ENCODE results near the gene EXOC3L1. TPM values are rescaled to one million over a fixed set of nuclear protein-coding genes. Genes with fewer than 3 reads are reported as not detected.

EXOC3L1 gene
- total and polyA plus RNA-seq, 2 of the 13 experiments (the other 11 are each of a cell fraction or from before 2014, with no cell fraction given), result 0.12 TPM; not detected in 1

DNA sequence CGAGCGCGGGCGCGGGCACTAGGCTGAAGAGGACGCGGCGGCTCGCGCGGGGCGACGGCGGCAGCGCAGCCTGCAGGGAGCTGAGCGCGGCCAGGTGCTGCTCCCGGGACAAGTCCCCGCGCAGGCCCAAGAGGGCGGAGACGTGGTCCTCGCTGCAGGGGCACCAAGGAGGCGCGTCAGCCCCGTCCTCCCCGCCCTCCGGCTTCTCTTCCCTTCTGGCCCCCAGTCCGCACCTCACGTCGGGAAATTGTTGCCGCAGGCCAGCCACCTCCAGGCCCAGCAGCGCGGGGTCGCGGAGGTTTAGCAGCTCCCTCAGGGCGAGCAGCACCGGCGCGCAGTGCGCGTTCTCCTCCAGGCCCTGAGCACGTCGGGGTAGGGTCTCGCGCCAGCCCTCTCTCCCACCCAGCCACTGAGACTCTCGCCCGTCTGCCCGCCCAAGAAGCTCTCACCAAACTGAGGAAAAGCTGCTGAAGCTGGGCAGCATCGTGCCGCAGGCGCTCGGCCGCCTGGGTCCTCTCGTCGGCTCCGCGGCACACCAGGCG lies 5.4 kb downstream of the EXOC3L1 start (continued):
- TF ChIP-seq ZFY (CRISPR knock-in tag; IDR thresholded peaks at IDR 0.05) (no peak), ASH2L (IDR thresholded peaks at IDR 0.05; ENCODE audit: insufficient read length, low read depth, low read length) (no peak), ZBTB8A (CRISPR knock-in tag; IDR thresholded peaks at IDR 0.05; ENCODE audit: borderline replicate concordance, low read depth) (no peak), HOXA9 (CRISPR knock-in tag; IDR thresholded peaks at IDR 0.05; ENCODE audit: borderline replicate concordance) (peak; percentile 14; the same call in 1 of the 2 replicates), ZNF446 (CRISPR knock-in tag; IDR thresholded peaks at IDR 0.05) (peak; percentile 97), ZNF629 (CRISPR knock-in tag; conservative IDR thresholded peaks at IDR 0.05) (0 out of 2 replicates have a peak, but pooled peaks have one; percentile 3), ZSCAN21 (CRISPR knock-in tag; IDR thresholded peaks at IDR 0.05; ENCODE audit: borderline replicate concordance) (peak; percentile 12), ZNF841 (CRISPR knock-in tag; IDR thresholded peaks at IDR 0.05; ENCODE audit: borderline replicate concordance) (no peak), ZNF563 (CRISPR knock-in tag; IDR thresholded peaks at IDR 0.05) (peak; percentile 32; the same call in 1 of the 2 replicates), FOXP1 (IDR thresholded peaks at IDR 0.05) (no peak), FOXP1 (CRISPR knock-in tag; IDR thresholded peaks at IDR 0.05) (no peak), CENPX (CRISPR knock-in tag; IDR thresholded peaks at IDR 0.05) (no peak), ETV6 (CRISPR knock-in tag; conservative IDR thresholded peaks at IDR 0.05) (no peak), ZBTB34 (CRISPR knock-in tag; IDR thresholded peaks at IDR 0.05) (no peak), ZNF724P (CRISPR knock-in tag; IDR thresholded peaks at IDR 0.05; ENCODE audit: borderline replicate concordance) (peak; percentile 44; the same call in 1 of the 2 replicates), ZBTB7B (CRISPR knock-in tag; IDR thresholded peaks at IDR 0.05) (no peak)
- TF ChIP-seq, protein P1, sequence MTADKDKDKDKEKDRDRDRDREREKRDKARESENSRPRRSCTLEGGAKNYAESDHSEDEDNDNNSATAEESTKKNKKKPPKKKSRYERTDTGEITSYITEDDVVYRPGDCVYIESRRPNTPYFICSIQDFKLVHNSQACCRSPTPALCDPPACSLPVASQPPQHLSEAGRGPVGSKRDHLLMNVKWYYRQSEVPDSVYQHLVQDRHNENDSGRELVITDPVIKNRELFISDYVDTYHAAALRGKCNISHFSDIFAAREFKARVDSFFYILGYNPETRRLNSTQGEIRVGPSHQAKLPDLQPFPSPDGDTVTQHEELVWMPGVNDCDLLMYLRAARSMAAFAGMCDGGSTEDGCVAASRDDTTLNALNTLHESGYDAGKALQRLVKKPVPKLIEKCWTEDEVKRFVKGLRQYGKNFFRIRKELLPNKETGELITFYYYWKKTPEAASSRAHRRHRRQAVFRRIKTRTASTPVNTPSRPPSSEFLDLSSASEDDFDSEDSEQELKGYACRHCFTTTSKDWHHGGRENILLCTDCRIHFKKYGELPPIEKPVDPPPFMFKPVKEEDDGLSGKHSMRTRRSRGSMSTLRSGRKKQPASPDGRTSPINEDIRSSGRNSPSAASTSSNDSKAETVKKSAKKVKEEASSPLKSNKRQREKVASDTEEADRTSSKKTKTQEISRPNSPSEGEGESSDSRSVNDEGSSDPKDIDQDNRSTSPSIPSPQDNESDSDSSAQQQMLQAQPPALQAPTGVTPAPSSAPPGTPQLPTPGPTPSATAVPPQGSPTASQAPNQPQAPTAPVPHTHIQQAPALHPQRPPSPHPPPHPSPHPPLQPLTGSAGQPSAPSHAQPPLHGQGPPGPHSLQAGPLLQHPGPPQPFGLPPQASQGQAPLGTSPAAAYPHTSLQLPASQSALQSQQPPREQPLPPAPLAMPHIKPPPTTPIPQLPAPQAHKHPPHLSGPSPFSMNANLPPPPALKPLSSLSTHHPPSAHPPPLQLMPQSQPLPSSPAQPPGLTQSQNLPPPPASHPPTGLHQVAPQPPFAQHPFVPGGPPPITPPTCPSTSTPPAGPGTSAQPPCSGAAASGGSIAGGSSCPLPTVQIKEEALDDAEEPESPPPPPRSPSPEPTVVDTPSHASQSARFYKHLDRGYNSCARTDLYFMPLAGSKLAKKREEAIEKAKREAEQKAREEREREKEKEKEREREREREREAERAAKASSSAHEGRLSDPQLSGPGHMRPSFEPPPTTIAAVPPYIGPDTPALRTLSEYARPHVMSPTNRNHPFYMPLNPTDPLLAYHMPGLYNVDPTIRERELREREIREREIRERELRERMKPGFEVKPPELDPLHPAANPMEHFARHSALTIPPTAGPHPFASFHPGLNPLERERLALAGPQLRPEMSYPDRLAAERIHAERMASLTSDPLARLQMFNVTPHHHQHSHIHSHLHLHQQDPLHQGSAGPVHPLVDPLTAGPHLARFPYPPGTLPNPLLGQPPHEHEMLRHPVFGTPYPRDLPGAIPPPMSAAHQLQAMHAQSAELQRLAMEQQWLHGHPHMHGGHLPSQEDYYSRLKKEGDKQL (CRISPR knock-in tag; IDR thresholded peaks at IDR 0.05; ENCODE audit: low read depth), result peak; percentile 6; the same call in 1 of the 2 replicates
- TF ChIP-seq, protein P2, sequence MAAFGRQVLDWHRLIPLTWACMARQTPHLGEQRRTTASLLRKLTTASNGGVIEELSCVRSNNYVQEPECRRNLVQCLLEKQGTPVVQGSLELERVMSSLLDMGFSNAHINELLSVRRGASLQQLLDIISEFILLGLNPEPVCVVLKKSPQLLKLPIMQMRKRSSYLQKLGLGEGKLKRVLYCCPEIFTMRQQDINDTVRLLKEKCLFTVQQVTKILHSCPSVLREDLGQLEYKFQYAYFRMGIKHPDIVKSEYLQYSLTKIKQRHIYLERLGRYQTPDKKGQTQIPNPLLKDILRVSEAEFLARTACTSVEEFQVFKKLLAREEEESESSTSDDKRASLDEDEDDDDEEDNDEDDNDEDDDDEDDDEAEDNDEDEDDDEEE (CRISPR knock-in tag; IDR thresholded peaks at IDR 0.05), result peak; percentile 11; the same call in 1 of the 2 replicates
- TF ChIP-seq, protein P3, sequence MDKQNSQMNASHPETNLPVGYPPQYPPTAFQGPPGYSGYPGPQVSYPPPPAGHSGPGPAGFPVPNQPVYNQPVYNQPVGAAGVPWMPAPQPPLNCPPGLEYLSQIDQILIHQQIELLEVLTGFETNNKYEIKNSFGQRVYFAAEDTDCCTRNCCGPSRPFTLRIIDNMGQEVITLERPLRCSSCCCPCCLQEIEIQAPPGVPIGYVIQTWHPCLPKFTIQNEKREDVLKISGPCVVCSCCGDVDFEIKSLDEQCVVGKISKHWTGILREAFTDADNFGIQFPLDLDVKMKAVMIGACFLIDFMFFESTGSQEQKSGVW (CRISPR knock-in tag; IDR thresholded peaks at IDR 0.05; ENCODE audit: borderline replicate concordance), result 0 out of 2 replicates have a peak, but pooled peaks have one; percentile 26
- TF ChIP-seq, protein P4, sequence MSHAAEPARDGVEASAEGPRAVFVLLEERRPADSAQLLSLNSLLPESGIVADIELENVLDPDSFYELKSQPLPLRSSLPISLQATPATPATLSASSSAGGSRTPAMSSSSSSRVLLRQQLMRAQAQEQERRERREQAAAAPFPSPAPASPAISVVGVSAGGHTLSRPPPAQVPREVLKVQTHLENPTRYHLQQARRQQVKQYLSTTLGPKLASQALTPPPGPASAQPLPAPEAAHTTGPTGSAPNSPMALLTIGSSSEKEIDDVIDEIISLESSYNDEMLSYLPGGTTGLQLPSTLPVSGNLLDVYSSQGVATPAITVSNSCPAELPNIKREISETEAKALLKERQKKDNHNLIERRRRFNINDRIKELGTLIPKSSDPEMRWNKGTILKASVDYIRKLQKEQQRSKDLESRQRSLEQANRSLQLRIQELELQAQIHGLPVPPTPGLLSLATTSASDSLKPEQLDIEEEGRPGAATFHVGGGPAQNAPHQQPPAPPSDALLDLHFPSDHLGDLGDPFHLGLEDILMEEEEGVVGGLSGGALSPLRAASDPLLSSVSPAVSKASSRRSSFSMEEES (CRISPR knock-in tag; IDR thresholded peaks at IDR 0.05), result no peak

Measured in HepG2 (cell line).